ENCODE results near the gene PATJ.
A peak's percentile ranks its signal among the peaks of the same experiment; 100 is the strongest.

GRCh38 chr1:61724813-61725694, 17.2 kb upstream of the PATJ start, which contains the start of gene TM2D1:
- peak; percentile 83 to 97 (median 86) for TF ChIP-seq POLR2AphosphoS5 (IDR thresholded peaks at IDR 0.05)
- TF ChIP-seq CTCF (IDR thresholded peaks at IDR 0.05), result no peak
- TF ChIP-seq POLR2A (IDR thresholded peaks at IDR 0.05), result peak; percentile 78 to 98
